ENCODE results near the gene NDUFB2.
"Not testable (repeated sequence)": the region's sequence is repeated elsewhere in the genome, so short reads cannot be mapped to it uniquely, and the experiment has no call there.

DNA sequence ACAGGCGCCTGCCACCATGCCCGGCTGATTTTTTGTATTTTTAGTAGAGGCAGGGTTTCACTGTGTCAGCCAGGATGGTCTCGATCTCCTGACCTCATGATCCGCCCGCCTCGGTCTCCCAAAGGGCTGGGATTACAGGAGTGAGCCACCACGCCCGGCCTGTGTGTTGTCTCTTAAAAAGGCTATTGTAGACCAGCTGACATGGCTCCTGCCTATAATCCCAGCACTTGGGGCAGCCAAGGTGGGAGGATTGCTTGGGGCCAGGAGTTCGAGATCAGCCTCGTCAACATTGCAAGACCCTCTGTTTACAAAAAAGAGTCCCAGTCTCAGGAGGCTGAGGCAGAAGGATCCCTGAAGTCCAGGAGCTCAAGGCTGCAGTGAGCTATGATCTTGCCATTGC is 2.7 kb upstream of the NDUFB2 start:
- TF ChIP-seq, protein P1, sequence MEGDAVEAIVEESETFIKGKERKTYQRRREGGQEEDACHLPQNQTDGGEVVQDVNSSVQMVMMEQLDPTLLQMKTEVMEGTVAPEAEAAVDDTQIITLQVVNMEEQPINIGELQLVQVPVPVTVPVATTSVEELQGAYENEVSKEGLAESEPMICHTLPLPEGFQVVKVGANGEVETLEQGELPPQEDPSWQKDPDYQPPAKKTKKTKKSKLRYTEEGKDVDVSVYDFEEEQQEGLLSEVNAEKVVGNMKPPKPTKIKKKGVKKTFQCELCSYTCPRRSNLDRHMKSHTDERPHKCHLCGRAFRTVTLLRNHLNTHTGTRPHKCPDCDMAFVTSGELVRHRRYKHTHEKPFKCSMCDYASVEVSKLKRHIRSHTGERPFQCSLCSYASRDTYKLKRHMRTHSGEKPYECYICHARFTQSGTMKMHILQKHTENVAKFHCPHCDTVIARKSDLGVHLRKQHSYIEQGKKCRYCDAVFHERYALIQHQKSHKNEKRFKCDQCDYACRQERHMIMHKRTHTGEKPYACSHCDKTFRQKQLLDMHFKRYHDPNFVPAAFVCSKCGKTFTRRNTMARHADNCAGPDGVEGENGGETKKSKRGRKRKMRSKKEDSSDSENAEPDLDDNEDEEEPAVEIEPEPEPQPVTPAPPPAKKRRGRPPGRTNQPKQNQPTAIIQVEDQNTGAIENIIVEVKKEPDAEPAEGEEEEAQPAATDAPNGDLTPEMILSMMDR (IDR thresholded peaks at IDR 0.05): not testable (repeated sequence)
- not testable (repeated sequence) for TF ChIP-seq POLR2A (IDR thresholded peaks at IDR 0.05)
